GM12874 (cell line): ENCODE results near the gene TNFSF11.

Experiments
- CTCF ChIP-seq: IDR thresholded peaks from 2 replicates; pipeline ENCODE4 v1.5.1; 2011; ENCODE audit warnings: low read depth, mild to moderate bottlenecking, control low read depth, low read length, moderate library complexity; ENCODE audit not compliant: insufficient read depth

TNFSF11 gene

GRCh38 chr13:42569576-42570344 lies 4.2 kb upstream of the TNFSF11 start:
- no peak for TF ChIP-seq CTCF

- TF ChIP-seq CTCF, result no peak
Observed at GRCh38 chr13:42571895-42572294, 2.1 kb upstream of the TNFSF11 start.

- TF ChIP-seq CTCF, result no peak
Observed at GRCh38 chr13:42574435-42575311, 721 bp downstream of the TNFSF11 start.

GRCh38 chr13:42575938-42576337 lies 2.0 kb downstream of the TNFSF11 start:
- TF ChIP-seq CTCF, result no peak

- TF ChIP-seq CTCF, result no peak
Observed at GRCh38 chr13:42577538-42577937, 3.6 kb downstream of the TNFSF11 start.

GRCh38 chr13:42580644-42581043 lies 6.7 kb downstream of the TNFSF11 start:
- no peak for TF ChIP-seq CTCF

GRCh38 chr13:42581427-42581826 lies 7.5 kb downstream of the TNFSF11 start:
- TF ChIP-seq CTCF, result no peak
